GM12878 (cell line): Measurements from ENCODE around the gene TMPRSS2. TPM values are rescaled to one million over a fixed set of nuclear protein-coding genes. Genes with fewer than 3 reads are reported as not detected.

Experiments
- CHD1 ChIP-seq: IDR thresholded peaks from 2 replicates; pipeline ENCODE4 v1.6.1; 2012; ENCODE audit warnings: low read depth, low read length, improper control_type of control experiment
- EP300 ChIP-seq, 2 experiments: fragments of 150-350 bp in 1 of 2; IDR thresholded peaks; 2 replicates each; pipeline ENCODE4 v1.6.1; 2011 to 2012; ENCODE audit warnings: low read depth in 2 of 2, low read length in 2 of 2, borderline replicate concordance in 1 of 2, improper control_type of control experiment in 1 of 2, inconsistent platforms in 1 of 2; ENCODE audit not compliant: control insufficient read depth in 1 of 2
- GATAD2B ChIP-seq: fragments of 450-650 bp; conservative IDR thresholded peaks from 2 replicates; pipeline ENCODE4 v1.6.1; 2017; ENCODE audit warnings: low read depth, mild to moderate bottlenecking, moderate library complexity
- LARP7 ChIP-seq: fragments of 450-650 bp; IDR thresholded peaks from 2 replicates; pipeline ENCODE4 v1.6.1; 2017; ENCODE audit warnings: mild to moderate bottlenecking
- polyA plus RNA-seq, 11 experiments: library from polyadenylated mRNA; depleted of rRNA in 4 of 11; unstranded in 6 of 11; stranded (reverse) in 5 of 11; fragments of >200 nt; fragmentation: Nextera tagmentation in 4 of 11; fragmentation: Illumina TruSeq in 1 of 11; extraction: Ambion mirVana in 4 of 11; extraction: Trizol in 1 of 11; gene quantifications; 1 replicate in 1 of 11; 2 replicates in 10 of 11; pipeline versions ENCODE4 v1.2.1 to v1.2.3, GENCODE V29; 2011 to 2016; ENCODE audit warnings: inconsistent platforms in 2 of 11, missing spikeins in 2 of 11, low read depth in 1 of 11
- total RNA-seq, 4 experiments: library from RNA; depleted of rRNA in 3 of 4; stranded (reverse); fragments of >200 nt in 3 of 4; fragmentation: Illumina TruSeq in 1 of 4; extraction: Trizol in 1 of 4; gene quantifications; 2 replicates each; pipeline versions ENCODE4 v1.2.1 to v1.2.3, GENCODE V29; 2013 to 2021
- TF ChIP-seq, protein P1 (sequence below): fragments of 450-650 bp; IDR thresholded peaks from 2 replicates; pipeline ENCODE4 v1.6.1; 2017; ENCODE audit warnings: antibody characterized with exemption, mild to moderate bottlenecking, moderate library complexity
- TF ChIP-seq, protein P2 (sequence below): fragments of 450-650 bp; IDR thresholded peaks from 2 replicates; pipeline ENCODE4 v1.6.1; 2017; ENCODE audit warnings: mild to moderate bottlenecking, low read depth, inconsistent platforms; ENCODE audit not compliant: poor library complexity, severe bottlenecking

TMPRSS2 gene
- total and polyA plus RNA-seq, 10 of the 15 experiments (the other 5 are each of a cell fraction or from before 2014, with no cell fraction given): 0.19 to 0.26 TPM; not detected in 8

- TF ChIP-seq, protein P1, sequence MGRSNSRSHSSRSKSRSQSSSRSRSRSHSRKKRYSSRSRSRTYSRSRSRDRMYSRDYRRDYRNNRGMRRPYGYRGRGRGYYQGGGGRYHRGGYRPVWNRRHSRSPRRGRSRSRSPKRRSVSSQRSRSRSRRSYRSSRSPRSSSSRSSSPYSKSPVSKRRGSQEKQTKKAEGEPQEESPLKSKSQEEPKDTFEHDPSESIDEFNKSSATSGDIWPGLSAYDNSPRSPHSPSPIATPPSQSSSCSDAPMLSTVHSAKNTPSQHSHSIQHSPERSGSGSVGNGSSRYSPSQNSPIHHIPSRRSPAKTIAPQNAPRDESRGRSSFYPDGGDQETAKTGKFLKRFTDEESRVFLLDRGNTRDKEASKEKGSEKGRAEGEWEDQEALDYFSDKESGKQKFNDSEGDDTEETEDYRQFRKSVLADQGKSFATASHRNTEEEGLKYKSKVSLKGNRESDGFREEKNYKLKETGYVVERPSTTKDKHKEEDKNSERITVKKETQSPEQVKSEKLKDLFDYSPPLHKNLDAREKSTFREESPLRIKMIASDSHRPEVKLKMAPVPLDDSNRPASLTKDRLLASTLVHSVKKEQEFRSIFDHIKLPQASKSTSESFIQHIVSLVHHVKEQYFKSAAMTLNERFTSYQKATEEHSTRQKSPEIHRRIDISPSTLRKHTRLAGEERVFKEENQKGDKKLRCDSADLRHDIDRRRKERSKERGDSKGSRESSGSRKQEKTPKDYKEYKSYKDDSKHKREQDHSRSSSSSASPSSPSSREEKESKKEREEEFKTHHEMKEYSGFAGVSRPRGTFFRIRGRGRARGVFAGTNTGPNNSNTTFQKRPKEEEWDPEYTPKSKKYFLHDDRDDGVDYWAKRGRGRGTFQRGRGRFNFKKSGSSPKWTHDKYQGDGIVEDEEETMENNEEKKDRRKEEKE: no peak
- TF ChIP-seq EP300 (IDR thresholded peaks at IDR 0.05; ENCODE audit: borderline replicate concordance in 1 of 2, control insufficient read depth in 1 of 2, low read depth in 2 of 2, low read length in 2 of 2) (no peak), GATAD2B (no peak), CHD1 (no peak), LARP7 (no peak)
- TF ChIP-seq, protein P2, sequence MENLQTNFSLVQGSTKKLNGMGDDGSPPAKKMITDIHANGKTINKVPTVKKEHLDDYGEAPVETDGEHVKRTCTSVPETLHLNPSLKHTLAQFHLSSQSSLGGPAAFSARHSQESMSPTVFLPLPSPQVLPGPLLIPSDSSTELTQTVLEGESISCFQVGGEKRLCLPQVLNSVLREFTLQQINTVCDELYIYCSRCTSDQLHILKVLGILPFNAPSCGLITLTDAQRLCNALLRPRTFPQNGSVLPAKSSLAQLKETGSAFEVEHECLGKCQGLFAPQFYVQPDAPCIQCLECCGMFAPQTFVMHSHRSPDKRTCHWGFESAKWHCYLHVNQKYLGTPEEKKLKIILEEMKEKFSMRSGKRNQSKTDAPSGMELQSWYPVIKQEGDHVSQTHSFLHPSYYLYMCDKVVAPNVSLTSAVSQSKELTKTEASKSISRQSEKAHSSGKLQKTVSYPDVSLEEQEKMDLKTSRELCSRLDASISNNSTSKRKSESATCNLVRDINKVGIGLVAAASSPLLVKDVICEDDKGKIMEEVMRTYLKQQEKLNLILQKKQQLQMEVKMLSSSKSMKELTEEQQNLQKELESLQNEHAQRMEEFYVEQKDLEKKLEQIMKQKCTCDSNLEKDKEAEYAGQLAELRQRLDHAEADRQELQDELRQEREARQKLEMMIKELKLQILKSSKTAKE: no peak
These were observed 30.2 kb downstream of the TMPRSS2 start (continued) for GRCh38 chr21:41477641-41478318.
